A549 (cell line): Measurements from ENCODE around the gene NTN1. TPM values are rescaled to one million over a fixed set of nuclear protein-coding genes. Genes with fewer than 3 reads are reported as not detected.

ENCODE experiments used
- ATAC-seq, 2 experiments: fragments of 200-7000 bp in 1 of 2; fragments of >200 bp in 1 of 2; cut with Nextera tagmentation in 1 of 2; cut with Tn5 transposase in 1 of 2; 3 replicates each; pipeline versions ENCODE4 v1.8.0 to v1.9.1; 2018 to 2020; ENCODE audit warnings: mild to moderate bottlenecking in 1 of 2, moderate library complexity in 1 of 2
- CTCF ChIA-PET: fragments of 300-600 bp; sonication (Branson Sonifier 250); formaldehyde crosslinking; extraction: SDS; loops from one replicate; lab custom pipeline; 2021; ENCODE audit warnings: antibody characterized with exemption, inconsistent platforms; lab: Yijun Ruan, JAX
- POLR2A ChIA-PET: fragments of 350-600 bp; formaldehyde crosslinking; extraction: SDS; loops from one replicate; lab custom pipeline; 2021; ENCODE audit warnings: antibody characterized with exemption, inconsistent platforms; lab: Yijun Ruan, JAX
- DNase-seq, 2 experiments: peaks; one replicate each; pipeline versions ENCODE4 v3.0.0 to v3.0.0-alpha.2; 2011 to 2016; ENCODE audit warnings: low read depth in 1 of 2, low spot score in 1 of 2
- FAIRE-seq: peaks from 2 replicates; lab custom pipeline; 2011; peaks lifted over from hg19 to GRCh38; lab: Jason Lieb, UNC
- H3K27ac ChIP-seq, 2 experiments: fragments of >200 bp; sonication (Bioruptor Twin); formaldehyde crosslinking; 3 replicates each; pipeline ENCODE4 v1.5.1; 2016 to 2017
- H3K4me1 ChIP-seq: fragments of >200 bp; sonication (Bioruptor Twin); formaldehyde crosslinking; 3 replicates; pipeline ENCODE4 v1.6.1; 2016
- H3K4me2 ChIP-seq: fragments of >200 bp; sonication (Bioruptor Twin); formaldehyde crosslinking; 3 replicates; pipeline ENCODE4 v1.6.1; 2016
- H3K4me3 ChIP-seq: fragments of >200 bp; sonication (Bioruptor Twin); formaldehyde crosslinking; 3 replicates; pipeline ENCODE4 v1.5.1; 2016
- H3K9me3 ChIP-seq: fragments of >200 bp; sonication (Bioruptor Twin); formaldehyde crosslinking; 3 replicates; pipeline ENCODE4 v1.6.1; 2016
- CBX2 ChIP-seq: fragments of 200-600 bp; sonication (generic); IDR thresholded peaks from 2 replicates; pipeline ENCODE4 v1.6.1; 2016; ENCODE audit warnings: low read depth, mild to moderate bottlenecking, borderline replicate concordance
- CHD4 ChIP-seq: fragments of 200-600 bp; sonication (generic); IDR thresholded peaks from 2 replicates; pipeline ENCODE4 v1.6.1; 2016; ENCODE audit warnings: antibody characterized with exemption, mild to moderate bottlenecking, borderline replicate concordance
- EP300 ChIP-seq, 2 experiments: fragments of >200 bp; sonication (Bioruptor Twin); formaldehyde crosslinking; IDR thresholded peaks; 2 replicates in 1 of 2; 3 replicates in 1 of 2; pipeline ENCODE4 v1.6.1; 2016 to 2017
- FOSL2 ChIP-seq, 2 experiments: fragments of 450-650 bp in 1 of 2; fragments of >200 bp in 1 of 2; sonication (Bioruptor Twin) in 1 of 2; formaldehyde crosslinking; IDR thresholded peaks; 2 replicates each; pipeline versions ENCODE4 v1.5.0 to v1.6.1; 2016 to 2020; ENCODE audit warnings: mild to moderate bottlenecking in 1 of 2, moderate library complexity in 1 of 2
- HDAC2 ChIP-seq: fragments of 200-600 bp; sonication (generic); IDR thresholded peaks from 2 replicates; pipeline ENCODE4 v1.6.1; 2016
- HOXA7 ChIP-seq: fragments of 250-450 bp; sonication (Bioruptor Pico); IDR thresholded peaks from 2 replicates; pipeline ENCODE4 v1.5.0; 2020; ENCODE audit warnings: mild to moderate bottlenecking, moderate library complexity
- HOXB5 ChIP-seq: fragments of 250-450 bp; sonication (Bioruptor Pico); IDR thresholded peaks from 2 replicates; pipeline ENCODE4 v1.5.0; 2020; ENCODE audit warnings: mild to moderate bottlenecking, moderate library complexity
- KDM5A ChIP-seq: fragments of 200-600 bp; sonication (generic); IDR thresholded peaks from 2 replicates; pipeline ENCODE4 v1.6.1; 2016; ENCODE audit warnings: antibody characterized with exemption, mild to moderate bottlenecking
- MYC ChIP-seq: IDR thresholded peaks from 2 replicates; pipeline ENCODE4 v1.6.1; 2012; ENCODE audit warnings: mild to moderate bottlenecking, inconsistent platforms, low read length, improper control_type of control experiment, borderline replicate concordance
- NFE2L2 ChIP-seq: fragments of 150-350 bp; conservative IDR thresholded peaks from 2 replicates; pipeline ENCODE4 v1.6.1; 2014; ENCODE audit warnings: low read length
- POLR2AphosphoS2 ChIP-seq: conservative IDR thresholded peaks from 2 replicates; pipeline ENCODE4 v1.6.1; 2012; ENCODE audit warnings: low read length, improper control_type of control experiment, inconsistent platforms
- RARB ChIP-seq: fragments of 250-450 bp; sonication (Bioruptor Pico); IDR thresholded peaks from 2 replicates; pipeline ENCODE4 v1.8.0; 2021; ENCODE audit warnings: mild to moderate bottlenecking, moderate library complexity
- RFX5 ChIP-seq: fragments of 450-650 bp; IDR thresholded peaks from 2 replicates; pipeline ENCODE4 v1.7.1; 2014; ENCODE audit warnings: antibody characterized with exemption, mild to moderate bottlenecking, moderate library complexity
- SMC3 ChIP-seq: fragments of >200 bp; sonication (Bioruptor Twin); formaldehyde crosslinking; IDR thresholded peaks from 3 replicates; pipeline ENCODE4 v1.6.1; 2018; ENCODE audit warnings: inconsistent platforms
- SREBF2 ChIP-seq: fragments of 450-650 bp; IDR thresholded peaks from 2 replicates; pipeline ENCODE4 v1.6.1; 2014; ENCODE audit warnings: mild to moderate bottlenecking, moderate library complexity
- TFCP2L1 ChIP-seq: fragments of 250-450 bp; sonication (Bioruptor Pico); IDR thresholded peaks from 2 replicates; pipeline ENCODE4 v1.5.0; 2021; ENCODE audit warnings: mild to moderate bottlenecking
- WGBS: methylation state at CpG from one replicate; pipeline ENCODE4 v1.1.6; 2017; ENCODE audit errors: missing lambda C conversion rate; 5-methylcytosine and 5-hydroxymethylcytosine counted together
- polyA plus RNA-seq, 4 experiments: library from polyadenylated mRNA; depleted of rRNA in 3 of 4; stranded (reverse); fragments of >200 nt; fragmentation: RNase III in 1 of 4; extraction: RNeasy Plus Mini Kit Qiagen cat#74134 plus additional on column Dnase treatment in 1 of 4; gene quantifications; 2 replicates in 3 of 4; 3 replicates in 1 of 4; pipeline ENCODE4 v1.2.3, GENCODE V29; 2011 to 2017
- TF ChIP-seq, protein P1 (sequence below): fragments of 450-650 bp; IDR thresholded peaks from 2 replicates; pipeline ENCODE4 v1.6.1; 2014; ENCODE audit warnings: antibody characterized with exemption
- TF ChIP-seq, protein P2 (sequence below): fragments of >200 bp; sonication (Bioruptor Twin); formaldehyde crosslinking; IDR thresholded peaks from 3 replicates; pipeline ENCODE4 v1.6.1; 2016

Gene NTN1
- polyA plus RNA-seq, 2 of the 4 experiments (the other 2 are of a cell fraction): 0.12 to 0.13 TPM

DNA sequence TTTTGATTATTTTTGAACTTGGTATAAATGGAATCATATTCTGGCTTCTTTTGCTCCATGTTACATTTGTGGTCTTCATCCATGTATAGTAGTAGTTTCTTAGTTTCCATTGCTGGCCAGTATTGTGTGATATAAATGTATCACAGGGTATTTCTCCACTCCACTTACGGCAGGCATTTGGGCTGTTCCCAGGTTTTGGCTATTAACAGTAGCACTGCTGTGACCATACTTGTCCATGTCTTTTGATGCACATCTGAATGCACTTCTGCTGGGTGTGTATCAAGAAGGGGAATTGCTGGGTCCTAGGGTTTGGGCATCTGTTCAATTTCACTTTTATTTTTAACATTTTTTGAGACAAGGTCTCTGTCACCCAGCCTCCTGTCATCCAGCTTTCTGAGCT, 13.9 kb downstream of the NTN1 start:
- H3K9me3 ChIP-seq: peaks cover 2% of the 10 kb centered on the region; the same call in 1 of the 3 replicates
- no peak overlapping the region for H3K4me3 ChIP-seq
- WGBS: 83% methylated on average over 1 of the region's 1 CpG
- no peak for TF ChIP-seq TFCP2L1 (CRISPR knock-in tag)
- TF ChIP-seq NFE2L2: no peak
- TF ChIP-seq, protein P1, sequence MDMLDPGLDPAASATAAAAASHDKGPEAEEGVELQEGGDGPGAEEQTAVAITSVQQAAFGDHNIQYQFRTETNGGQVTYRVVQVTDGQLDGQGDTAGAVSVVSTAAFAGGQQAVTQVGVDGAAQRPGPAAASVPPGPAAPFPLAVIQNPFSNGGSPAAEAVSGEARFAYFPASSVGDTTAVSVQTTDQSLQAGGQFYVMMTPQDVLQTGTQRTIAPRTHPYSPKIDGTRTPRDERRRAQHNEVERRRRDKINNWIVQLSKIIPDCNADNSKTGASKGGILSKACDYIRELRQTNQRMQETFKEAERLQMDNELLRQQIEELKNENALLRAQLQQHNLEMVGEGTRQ: no peak
- ATAC-seq (no peak), DNase-seq (no peak), FAIRE-seq (no peak)
- no peak overlapping the region for H3K4me2 ChIP-seq
- no peaks in the 10 kb centered on the region for H3K4me1 ChIP-seq
- ChIA-PET POLR2A (no interaction called here), CTCF (no interaction called here)
- no peak overlapping the region for H3K27ac ChIP-seq

DNA sequence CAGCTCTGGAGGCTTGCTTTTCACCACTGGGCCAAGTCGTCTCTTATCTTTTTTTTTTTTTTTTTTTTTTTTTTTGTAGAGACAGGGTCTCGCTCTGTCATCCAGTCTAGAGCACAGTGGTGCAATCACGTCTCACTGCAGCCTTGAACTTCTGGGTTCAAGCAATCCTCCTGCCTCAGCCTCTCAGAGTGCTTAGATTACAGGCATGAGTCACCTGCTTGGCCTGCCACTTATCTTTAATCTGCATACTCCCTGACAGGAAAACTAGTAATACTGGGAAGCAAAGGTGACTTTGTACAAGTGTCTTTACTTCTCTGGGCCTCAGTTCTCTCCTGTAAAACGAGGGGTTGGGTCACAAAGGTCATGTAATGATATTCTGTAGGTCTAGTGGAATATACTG, 15.0 kb downstream of the NTN1 start:
- no peak for ATAC-seq
- Histone ChIP-seq H3K4me3 (no peak overlapping the region), H3K4me2 (no peak overlapping the region), H3K4me1 (no peaks in the 10 kb centered on the region), H3K27ac (no peak overlapping the region), H3K9me3 (peaks cover 7% of the 10 kb centered on the region; the same call in 2 of the 3 replicates)
- WGBS: 38% methylated on average over 4 of the region's 4 CpGs
- no peak for TF ChIP-seq KDM5A
- no peak for TF ChIP-seq CBX2
- no peak for TF ChIP-seq FOSL2 (IDR thresholded peaks at IDR 0.05)
- TF ChIP-seq FOSL2 (CRISPR knock-in tag; IDR thresholded peaks at IDR 0.05): no peak
- TF ChIP-seq NFE2L2: no peak
- TF ChIP-seq EP300 (IDR thresholded peaks at IDR 0.05): no peak
- no peak for TF ChIP-seq HOXB5 (CRISPR knock-in tag)
- no peak for DNase-seq
- ChIA-PET POLR2A (no interaction called here), CTCF (interaction anchor here (0.6 kb wide), 1 partner anchor 186 kb away, joined by 4 read pairs; no protein-coding TSS in a partner anchor)
- no peak for FAIRE-seq

DNA sequence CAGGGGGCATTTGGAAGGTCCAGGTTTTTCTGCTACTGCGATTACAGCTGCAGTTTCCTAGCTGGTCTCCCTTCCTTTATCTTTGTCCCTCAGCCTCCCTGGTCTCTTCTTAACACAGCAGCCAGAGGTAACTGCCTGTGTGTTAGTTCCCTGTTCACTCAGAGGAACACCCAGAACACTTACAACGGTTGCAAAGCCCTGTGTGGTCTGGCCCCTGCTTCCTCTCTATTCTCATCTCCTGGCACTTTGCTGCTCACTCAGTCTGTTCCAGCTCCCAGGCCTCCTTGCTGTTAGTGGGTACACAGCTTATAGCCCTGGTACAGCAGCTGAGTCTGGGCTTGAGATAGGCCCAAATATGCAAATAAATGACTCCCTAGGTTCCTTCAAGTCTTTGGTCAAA, 16.4 kb downstream of the NTN1 start:
- FAIRE-seq: no peak
- CTCF ChIA-PET: interaction anchor here (1.7 kb wide), 1 partner anchor 143 kb away, joined by 4 read pairs; no protein-coding TSS in a partner anchor
- no peak overlapping the region for H3K4me3 ChIP-seq
- H3K9me3 ChIP-seq: peaks cover 7% of the 10 kb centered on the region; the same call in 2 of the 3 replicates
- TF ChIP-seq HOXA7 (CRISPR knock-in tag) (no peak), RFX5 (no peak), RARB (no peak), MYC (no peak), CHD4 (no peak), SREBF2 (no peak)
- TF ChIP-seq, protein P2, sequence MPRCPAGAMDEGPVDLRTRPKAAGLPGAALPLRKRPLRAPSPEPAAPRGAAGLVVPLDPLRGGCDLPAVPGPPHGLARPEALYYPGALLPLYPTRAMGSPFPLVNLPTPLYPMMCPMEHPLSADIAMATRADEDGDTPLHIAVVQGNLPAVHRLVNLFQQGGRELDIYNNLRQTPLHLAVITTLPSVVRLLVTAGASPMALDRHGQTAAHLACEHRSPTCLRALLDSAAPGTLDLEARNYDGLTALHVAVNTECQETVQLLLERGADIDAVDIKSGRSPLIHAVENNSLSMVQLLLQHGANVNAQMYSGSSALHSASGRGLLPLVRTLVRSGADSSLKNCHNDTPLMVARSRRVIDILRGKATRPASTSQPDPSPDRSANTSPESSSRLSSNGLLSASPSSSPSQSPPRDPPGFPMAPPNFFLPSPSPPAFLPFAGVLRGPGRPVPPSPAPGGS: no peak
- POLR2A ChIA-PET: no interaction called here
- DNase-seq: no peak
- WGBS: 14% methylated on average over 2 of the region's 2 CpGs
- H3K4me1 ChIP-seq: no peaks in the 10 kb centered on the region
- ATAC-seq: no peak; a peak in 1 of 6 replicates
- H3K27ac ChIP-seq: no peak overlapping the region
- H3K4me2 ChIP-seq: no peak overlapping the region

DNA sequence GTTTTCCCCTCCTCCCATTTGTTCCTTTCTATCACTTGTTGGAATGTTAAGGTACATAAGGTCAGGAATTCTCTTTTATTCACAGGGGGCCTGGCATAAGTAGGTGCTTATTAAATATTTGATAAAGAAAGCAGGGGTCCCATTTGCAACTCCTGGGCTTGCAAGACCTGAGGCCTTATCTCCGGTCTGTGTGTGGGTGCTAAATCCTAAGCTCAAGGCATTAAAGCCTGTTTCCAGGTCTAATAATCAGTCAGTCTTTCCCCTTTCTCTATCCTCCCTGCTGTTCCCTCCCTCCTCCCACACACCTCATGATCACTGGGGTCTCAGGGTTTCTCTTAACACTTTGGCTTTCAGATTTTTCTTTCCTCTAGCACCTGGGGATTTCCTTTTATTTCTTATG, 17.1 kb downstream of the NTN1 start:
- DNase-seq: no peak
- WGBS: 88% methylated on average over 1 of the region's 1 CpG
- TF ChIP-seq SMC3: no peak
- TF ChIP-seq HOXA7 (CRISPR knock-in tag): no peak
- TF ChIP-seq HDAC2: no peak
- no peak for TF ChIP-seq POLR2AphosphoS2
- Histone ChIP-seq H3K4me1 (no peaks in the 10 kb centered on the region), H3K27ac (no peak overlapping the region), H3K4me2 (no peak overlapping the region), H3K4me3 (no peak overlapping the region), H3K9me3 (peaks cover 7% of the 10 kb centered on the region; the same call in 2 of the 3 replicates)
- FAIRE-seq: no peak
- ATAC-seq: no peak
- POLR2A ChIA-PET: no interaction called here
- CTCF ChIA-PET: interaction anchor here (1.7 kb wide), 1 partner anchor 144 kb away, joined by 4 read pairs; no protein-coding TSS in a partner anchor
